GM12878 (cell line): ENCODE measurements around the gene ATG9A. TPM values are rescaled to one million over a fixed set of nuclear protein-coding genes. Genes with fewer than 3 reads are reported as not detected.
A peak's percentile ranks its signal among the peaks of the same experiment; 100 is the strongest.

Experiments
- ATAC-seq: fragments of 200-7000 bp; cut with Tn5 transposase; 3 replicates; pipeline ENCODE4 v1.9.1; 2020; ENCODE audit warnings: mild to moderate bottlenecking, moderate library complexity
- BruUV-seq: library from RNA; stranded (reverse); fragments of 400-500 nt; replicated peaks from 2 replicates; lab custom pipeline; 2021; lab: Mats Ljungman, UMichigan
- CTCF ChIA-PET: fragments of 300-600 bp; sonication (Branson Sonifier 250); formaldehyde crosslinking; extraction: SDS; loops from one replicate; lab custom pipeline; 2021; ENCODE audit warnings: inconsistent platforms; lab: Yijun Ruan, JAX
- POLR2A ChIA-PET: fragments of 350-600 bp; formaldehyde crosslinking; extraction: SDS; loops from one replicate; lab custom pipeline; 2021; ENCODE audit warnings: inconsistent platforms; lab: Charles Lee
- RAD21 ChIA-PET: fragments of 300-600 bp; sonication (Branson Sonifier 250); formaldehyde crosslinking; loops from one replicate; lab custom pipeline; 2023; ENCODE audit warnings: antibody characterized with exemption; ENCODE audit not compliant: unreplicated experiment; lab: Charles Lee
- SMC1A ChIA-PET: fragments of 300-600 bp; sonication (Branson Sonifier 250); formaldehyde crosslinking; loops from one replicate; lab custom pipeline; 2023; ENCODE audit not compliant: unreplicated experiment, uncharacterized antibody; lab: Charles Lee
- DNase-seq: peaks from one replicate; pipeline ENCODE4 v3.0.0-alpha.2; 2011; ENCODE audit warnings: low read depth, low spot score
- FAIRE-seq: peaks from 3 replicates; lab custom pipeline; 2011; peaks lifted over from hg19 to GRCh38; lab: Jason Lieb, UNC
- H2AFZ ChIP-seq: 2 replicates; pipeline ENCODE4 v1.6.0; 2011; ENCODE audit warnings: low read depth, low read length, control low read depth; ENCODE audit not compliant: control insufficient read depth
- H3K27ac ChIP-seq: 2 replicates; pipeline ENCODE4 v1.5.1; 2011; ENCODE audit warnings: control low read depth; ENCODE audit not compliant: control insufficient read depth, insufficient read depth
- H3K27me3 ChIP-seq, 2 experiments: replicated peaks in 1 of 2; 2 replicates each; pipeline versions ENCODE4 v1.6.0 to v1.6.1; 2011; ENCODE audit warnings: low read length in 1 of 2; ENCODE audit not compliant: control insufficient read depth in 2 of 2, insufficient read depth in 2 of 2
- H3K36me3 ChIP-seq, 2 experiments: 2 replicates each; pipeline ENCODE4 v1.5.1; 2011; ENCODE audit warnings: low read length in 1 of 2; ENCODE audit not compliant: control insufficient read depth in 2 of 2, insufficient read depth in 2 of 2
- H3K4me1 ChIP-seq: 2 replicates; pipeline ENCODE4 v1.6.1; 2011; ENCODE audit warnings: mild to moderate bottlenecking, low read length, moderate library complexity, mixed read lengths; ENCODE audit not compliant: control insufficient read depth, insufficient read depth
- H3K4me2 ChIP-seq: 2 replicates; pipeline ENCODE4 v1.6.0; 2011; ENCODE audit warnings: control low read depth; ENCODE audit not compliant: control insufficient read depth, insufficient read depth
- H3K4me3 ChIP-seq: fragments of 200-600 bp; sonication (generic); 2 replicates; pipeline ENCODE4 v1.5.1; 2016
- H3K79me2 ChIP-seq: 2 replicates; pipeline ENCODE4 v1.6.0; 2011; ENCODE audit warnings: low read length; ENCODE audit not compliant: control insufficient read depth, insufficient read depth
- H3K9ac ChIP-seq: 2 replicates; pipeline ENCODE4 v1.8.0; 2011; ENCODE audit warnings: low read length, control low read depth, mixed read lengths; ENCODE audit not compliant: control insufficient read depth, insufficient read depth
- H3K9me3 ChIP-seq: replicated peaks from 3 replicates; pipeline ENCODE4 v1.5.1; 2011; ENCODE audit warnings: mild to moderate bottlenecking, low read length; ENCODE audit not compliant: control insufficient read depth, insufficient read depth
- H4K20me1 ChIP-seq: 2 replicates; pipeline ENCODE4 v1.6.0; 2011; ENCODE audit not compliant: control insufficient read depth, insufficient read depth
- HCFC1 ChIP-seq: fragments of 150-350 bp; IDR thresholded peaks from 2 replicates; pipeline ENCODE4 v1.6.1; 2014; ENCODE audit warnings: low read length
- HDAC2 ChIP-seq: fragments of 200-600 bp; sonication (generic); IDR thresholded peaks from 2 replicates; pipeline ENCODE4 v1.6.1; 2017
- HDGF ChIP-seq: fragments of 450-650 bp; IDR thresholded peaks from 2 replicates; pipeline ENCODE4 v1.6.1; 2016; ENCODE audit warnings: antibody characterized with exemption
- IRF5 ChIP-seq: fragments of 450-650 bp; IDR thresholded peaks from 2 replicates; pipeline ENCODE4 v1.6.1; 2017; ENCODE audit warnings: borderline replicate concordance
- JUNB ChIP-seq: IDR thresholded peaks from 2 replicates; pipeline ENCODE4 v1.6.1; 2016; ENCODE audit warnings: antibody characterized with exemption, mild to moderate bottlenecking
- NKRF ChIP-seq: fragments of 450-650 bp; conservative IDR thresholded peaks from 2 replicates; pipeline ENCODE4 v1.6.1; 2017; ENCODE audit warnings: mild to moderate bottlenecking, moderate library complexity
- POLR2A ChIP-seq: IDR thresholded peaks from 2 replicates; pipeline ENCODE4 v1.6.1; 2011; ENCODE audit warnings: low read depth, mild to moderate bottlenecking, low read length
- RUNX3 ChIP-seq: IDR thresholded peaks from 2 replicates; pipeline ENCODE4 v1.6.1; 2012; ENCODE audit warnings: low read length, inconsistent platforms
- SIX5 ChIP-seq: IDR thresholded peaks from 2 replicates; pipeline ENCODE4 v1.6.1; 2011; ENCODE audit warnings: mild to moderate bottlenecking, low read depth, low read length, moderate library complexity; ENCODE audit not compliant: severe bottlenecking
- SREBF1 ChIP-seq: IDR thresholded peaks from 2 replicates; pipeline ENCODE4 v1.6.1; 2012; ENCODE audit warnings: mild to moderate bottlenecking, low read length
- TCF7 ChIP-seq: IDR thresholded peaks from 2 replicates; pipeline ENCODE4 v1.6.1; 2014; ENCODE audit warnings: antibody characterized with exemption, borderline replicate concordance
- ZNF592 ChIP-seq: fragments of 450-650 bp; IDR thresholded peaks from 2 replicates; pipeline ENCODE4 v1.6.1; 2017; ENCODE audit warnings: mild to moderate bottlenecking, moderate library complexity
- WGBS: methylation state at CpG from one replicate; pipeline ENCODE4 v1.1.6; 2016; ENCODE audit warnings: low lambda C conversion rate; ENCODE audit not compliant: insufficient replicate concordance, insufficient coverage; ENCODE audit errors: missing lambda C conversion rate; 5-methylcytosine and 5-hydroxymethylcytosine counted together
- in situ Hi-C: fragments of 300-500 bp; cut with MboI; formaldehyde crosslinking; loops from 9 replicates; pipeline ENCODE4 v1.14.3; 2018; ENCODE audit warnings: mixed read lengths
- intact Hi-C: fragments of 100-400 bp; cut with micrococcal nuclease; formaldehyde crosslinking; loops from one replicate; pipeline ENCODE4 v1.14.2; 2022; ENCODE audit not compliant: unreplicated experiment
- polyA plus RNA-seq, 11 experiments: library from polyadenylated mRNA; depleted of rRNA in 4 of 11; unstranded in 6 of 11; stranded (reverse) in 5 of 11; fragments of >200 nt; fragmentation: Nextera tagmentation in 4 of 11; fragmentation: Illumina TruSeq in 1 of 11; extraction: Ambion mirVana in 4 of 11; extraction: Trizol in 1 of 11; gene quantifications; 1 replicate in 1 of 11; 2 replicates in 10 of 11; pipeline versions ENCODE4 v1.2.1 to v1.2.3, GENCODE V29; 2011 to 2016; ENCODE audit warnings: inconsistent platforms in 2 of 11, missing spikeins in 2 of 11, low read depth in 1 of 11
- total RNA-seq, 4 experiments: library from RNA; depleted of rRNA in 3 of 4; stranded (reverse); fragments of >200 nt in 3 of 4; fragmentation: Illumina TruSeq in 1 of 4; extraction: Trizol in 1 of 4; gene quantifications; 2 replicates each; pipeline versions ENCODE4 v1.2.1 to v1.2.3, GENCODE V29; 2013 to 2021

ATG9A gene
- total and polyA plus RNA-seq, 10 of the 15 experiments (the other 5 are each of a cell fraction or from before 2014, with no cell fraction given): 0.16 to 37.5 (median 14.6) TPM; not detected in 1

DNA sequence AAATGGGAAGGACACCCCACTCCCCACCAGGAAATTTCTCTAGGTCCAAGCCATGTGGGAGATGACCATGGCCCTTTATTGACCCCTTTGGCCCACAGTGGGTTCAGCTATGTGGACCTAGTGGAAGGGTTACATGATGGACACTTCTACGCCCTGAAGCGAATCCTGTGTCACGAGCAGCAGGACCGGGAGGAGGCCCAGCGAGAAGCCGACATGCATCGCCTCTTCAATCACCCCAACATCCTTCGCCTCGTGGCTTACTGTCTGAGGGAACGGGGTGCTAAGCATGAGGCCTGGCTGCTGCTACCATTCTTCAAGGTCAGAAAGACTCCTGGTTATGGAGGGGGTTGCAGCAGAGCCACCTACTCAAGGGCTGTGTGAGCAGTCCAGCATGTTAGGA lies 17.1 kb upstream of the ATG9A start (continued):
- no peak for TF ChIP-seq ZNF592
- TF ChIP-seq HCFC1: no peak
- TF ChIP-seq RUNX3: no peak
- TF ChIP-seq SREBF1: no peak
- no peak for TF ChIP-seq IRF5
- TF ChIP-seq HDAC2: no peak

GRCh38 chr2:219245899-219246230 lies 16.4 kb upstream of the ATG9A start:
- SMC1A ChIA-PET: interaction anchor here (1.4 to 2.5 kb wide), 6 partner anchors 9 to 72 kb away, joined by 5 to 16 read pairs (median 8); partner anchors contain the start of gene DNAJB2

More at GRCh38 chr2:219245899-219246230, 16.4 kb upstream of the ATG9A start:
- peaks cover 47% of the 10 kb centered on the region for H3K4me1 ChIP-seq
- 0 out of 2 replicates have a peak, but pooled peaks cover 4% of the 10 kb centered on the region for H4K20me1 ChIP-seq
- DNase-seq: no peak
- no peak overlapping the region; the same call in 1 of the 2 replicates for H2AFZ ChIP-seq
- TF ChIP-seq JUNB: no peak
- TF ChIP-seq TCF7: no peak
- no peak for TF ChIP-seq SREBF1
- TF ChIP-seq HDGF: no peak
- no peak for TF ChIP-seq POLR2A
- TF ChIP-seq NKRF: no peak
- no peak for TF ChIP-seq SIX5
- TF ChIP-seq, all 136 proteins: peak for 0
- H3K9me3 ChIP-seq: no peaks in the 10 kb centered on the region
- ChIA-PET RAD21 (interaction anchor here (1.8 to 2.3 kb wide), 4 partner anchors 9 to 49 kb away, joined by 5 to 20 read pairs (median 13); partner anchors contain the start of genes ANKZF1, ATG9A and DNAJB2), CTCF (interaction anchor here (0.7 to 3.4 kb wide), 6 partner anchors 8 to 49 kb away, joined by 3 to 40 read pairs (median 4); partner anchors contain the start of genes DNAJB2 and TUBA4A), POLR2A (interaction anchor here (0.9 to 3.0 kb wide), 11 partner anchors 9 to 69 kb away, joined by 3 to 31 read pairs (median 10); partner anchors contain the start of genes ABCB6, ANKZF1, ATG9A and CNPPD1)
- FAIRE-seq: no peak
- peak overlapping the region; percentile 88 for H3K4me2 ChIP-seq
- peak overlapping the region; percentile 90 for H3K4me3 ChIP-seq
- H3K27ac ChIP-seq: peak overlapping the region; percentile 70
- peak overlapping the region; percentile 77 for H3K9ac ChIP-seq
- BruUV-seq: no TSS peak
- no peaks in the 10 kb centered on the region for H3K27me3 ChIP-seq
- H3K36me3 ChIP-seq: peaks cover 10 to 15% of the 10 kb centered on the region in 2 experiments
- in situ Hi-C loops (no loop called here), intact Hi-C loops (no loop called here)
- no peak for ATAC-seq
- WGBS: 15% methylated on average over 10 of the region's 10 CpGs
- peaks cover 31% of the 10 kb centered on the region for H3K79me2 ChIP-seq
